Prostate gland (tissue), 2 donors: ENCODE measurements around the gene SMAP2.

ENCODE experiments used
- CTCF ChIP-seq, 4 experiments: fragments of 200-600 bp in 2 of 4; fragments of 450-650 bp in 2 of 4; sonication (generic) in 2 of 4; IDR thresholded peaks; 1 replicate in 3 of 4; 2 replicates in 1 of 4; pipeline ENCODE4 v1.5.1; 2016 to 2019; ENCODE audit warnings: antibody characterized with exemption in 4 of 4, mild to moderate bottlenecking in 2 of 4, moderate library complexity in 2 of 4
- POLR2A ChIP-seq: fragments of 450-650 bp; IDR thresholded peaks from one replicate; pipeline ENCODE4 v1.6.1; 2016; ENCODE audit warnings: antibody characterized with exemption, mild to moderate bottlenecking
- POLR2AphosphoS5 ChIP-seq: sonication (generic); formaldehyde crosslinking; IDR thresholded peaks from one replicate; pipeline ENCODE4 v1.6.1; 2017; ENCODE audit warnings: antibody characterized with exemption

- TF ChIP-seq CTCF (IDR thresholded peaks at IDR 0.05) (no peak), POLR2A (no peak), POLR2AphosphoS5 (no peak)
These were observed 11.4 kb downstream of the SMAP2 start for GRCh38 chr1:40384887-40385286.
